ENCODE measurements around the gene COPB2. TPM values are rescaled to one million over a fixed set of nuclear protein-coding genes. Genes with fewer than 3 reads are reported as not detected.

COPB2 gene
- polyA plus RNA-seq (2012; rRNA removed): 69.7 and 98.7 TPM in 2 replicates
- 87.4 and 92.9 TPM in 2 replicates for polyA plus RNA-seq (2012; cell fraction: cytosol; rRNA removed)
- 42.1 and 104 TPM in 2 replicates for polyA plus RNA-seq (2012; cell fraction: nucleus; rRNA removed)

DNA sequence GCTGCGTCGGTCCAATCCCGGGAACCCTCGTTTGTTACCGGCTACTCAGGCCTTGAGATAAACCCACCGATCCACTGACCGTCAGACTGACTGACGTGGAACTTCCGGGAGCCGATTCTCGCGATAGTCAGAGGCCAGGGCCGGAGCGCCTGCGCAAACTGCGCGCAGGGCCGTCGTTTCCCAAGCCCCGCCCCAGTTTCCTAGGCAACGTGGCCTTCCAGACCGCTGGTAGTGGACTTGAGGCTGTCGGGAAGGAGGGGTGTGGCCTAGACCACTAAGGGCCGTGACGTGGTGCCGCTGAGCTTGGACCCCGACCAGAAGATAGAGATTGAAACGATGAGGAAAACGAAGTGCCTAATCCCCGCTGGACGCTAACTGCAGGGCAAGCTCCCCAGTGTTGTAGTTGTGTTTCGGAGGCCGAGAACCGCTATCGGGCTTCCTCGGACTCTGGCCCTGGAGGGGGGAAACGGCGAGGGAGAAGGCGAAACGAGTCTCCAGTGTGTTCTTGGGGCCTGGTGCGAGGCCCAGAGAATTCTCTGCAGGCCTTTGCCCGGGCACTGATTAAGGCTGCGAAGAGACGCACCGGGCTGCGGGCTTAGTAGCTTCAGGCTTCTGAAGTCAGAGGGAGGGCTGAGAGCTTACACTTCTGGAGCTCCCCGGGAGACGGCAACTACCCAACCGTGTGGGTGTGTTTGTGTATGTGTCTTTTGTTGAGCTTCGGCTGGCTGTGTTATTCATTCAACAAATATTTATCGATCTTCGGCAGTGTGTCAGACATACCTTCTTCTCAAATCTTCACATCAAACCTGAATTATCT lies at the start of gene COPB2:
Gene COPB2 (minus strand): TSS at position 96 of the 817 bp plus-strand sequence. CDS start 97 bp downstream, outside the sequence.
- H4K20me1 ChIP-seq (ENCODE audit: insufficient read depth): peaks cover 35% of the 10 kb centered on the region
- no peaks in the 10 kb centered on the region for H3K9me2 ChIP-seq
- H2AFZ ChIP-seq (ENCODE audit: low read depth): peak within 1 kb of the TSS; percentile 80
- H3K27ac ChIP-seq (ENCODE audit: low read depth in 2 of 2, low read length in 1 of 2): peak within 1 kb of the TSS; percentile 97 to 98
- H3K4me3 ChIP-seq (ENCODE audit: low read depth in 2 of 2, low read length in 1 of 2): peak within 1 kb of the TSS; percentile 86 to 98
- no peaks in the 10 kb centered on the region for H3K27me3 ChIP-seq (ENCODE audit: insufficient read depth)
- ChIA-PET CTCF (interaction anchor here (0.9 to 4.7 kb wide), 5 partner anchors 14 to 547 kb away, joined by 3 to 21 read pairs (median 4); no protein-coding TSS in a partner anchor), POLR2A (interaction anchor here (1.1 to 1.4 kb wide), 2 partner anchors 145 to 151 kb away, joined by 3 to 4 read pairs; no protein-coding TSS in a partner anchor)
- H3K9me3 ChIP-seq: no peaks in the 10 kb centered on the region
- H3K79me2 ChIP-seq (ENCODE audit: insufficient read depth): peaks cover 68% of the 10 kb centered on the region
- H3K36me3 ChIP-seq (replicated peaks in 1 of 2; ENCODE audit: control insufficient read depth in 1 of 2, insufficient read depth in 2 of 2, low read length in 1 of 2): peaks cover 3 to 8% of the 10 kb centered on the region in 2 experiments
- under 1% methylated on average over 24 of the region's 52 CpGs for WGBS (ENCODE audit: low lambda C conversion rate)
- H3K4me2 ChIP-seq: peak within 1 kb of the TSS; percentile 79
- peaks cover 8% of the 10 kb centered on the region for H3F3A ChIP-seq (replicated peaks; ENCODE audit: insufficient read depth)
- DNase-seq: peak; percentile 94
- H3K4me1 ChIP-seq (ENCODE audit: control insufficient read depth in 1 of 2, insufficient read depth in 2 of 2, low read depth in 1 of 2, low read length in 1 of 2): peaks cover 13 to 15% of the 10 kb centered on the region in 2 experiments; a peak in 3 of 4 replicates
- peak within 1 kb of the TSS; percentile 96 for H3K9ac ChIP-seq
- no peak for TF ChIP-seq RFX5 (IDR thresholded peaks at IDR 0.05; ENCODE audit: low read length)
- no peak for TF ChIP-seq CTCF (IDR thresholded peaks at IDR 0.05)
- TF ChIP-seq, protein P1, sequence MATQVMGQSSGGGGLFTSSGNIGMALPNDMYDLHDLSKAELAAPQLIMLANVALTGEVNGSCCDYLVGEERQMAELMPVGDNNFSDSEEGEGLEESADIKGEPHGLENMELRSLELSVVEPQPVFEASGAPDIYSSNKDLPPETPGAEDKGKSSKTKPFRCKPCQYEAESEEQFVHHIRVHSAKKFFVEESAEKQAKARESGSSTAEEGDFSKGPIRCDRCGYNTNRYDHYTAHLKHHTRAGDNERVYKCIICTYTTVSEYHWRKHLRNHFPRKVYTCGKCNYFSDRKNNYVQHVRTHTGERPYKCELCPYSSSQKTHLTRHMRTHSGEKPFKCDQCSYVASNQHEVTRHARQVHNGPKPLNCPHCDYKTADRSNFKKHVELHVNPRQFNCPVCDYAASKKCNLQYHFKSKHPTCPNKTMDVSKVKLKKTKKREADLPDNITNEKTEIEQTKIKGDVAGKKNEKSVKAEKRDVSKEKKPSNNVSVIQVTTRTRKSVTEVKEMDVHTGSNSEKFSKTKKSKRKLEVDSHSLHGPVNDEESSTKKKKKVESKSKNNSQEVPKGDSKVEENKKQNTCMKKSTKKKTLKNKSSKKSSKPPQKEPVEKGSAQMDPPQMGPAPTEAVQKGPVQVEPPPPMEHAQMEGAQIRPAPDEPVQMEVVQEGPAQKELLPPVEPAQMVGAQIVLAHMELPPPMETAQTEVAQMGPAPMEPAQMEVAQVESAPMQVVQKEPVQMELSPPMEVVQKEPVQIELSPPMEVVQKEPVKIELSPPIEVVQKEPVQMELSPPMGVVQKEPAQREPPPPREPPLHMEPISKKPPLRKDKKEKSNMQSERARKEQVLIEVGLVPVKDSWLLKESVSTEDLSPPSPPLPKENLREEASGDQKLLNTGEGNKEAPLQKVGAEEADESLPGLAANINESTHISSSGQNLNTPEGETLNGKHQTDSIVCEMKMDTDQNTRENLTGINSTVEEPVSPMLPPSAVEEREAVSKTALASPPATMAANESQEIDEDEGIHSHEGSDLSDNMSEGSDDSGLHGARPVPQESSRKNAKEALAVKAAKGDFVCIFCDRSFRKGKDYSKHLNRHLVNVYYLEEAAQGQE (IDR thresholded peaks at IDR 0.05; ENCODE audit: low read depth, low read length): 0 out of 2 replicates have a peak, but pooled peaks have one; percentile 20
- TF ChIP-seq PBX3 (IDR thresholded peaks at IDR 0.05): peak; percentile 52; the same call in 1 of the 2 replicates
- TF ChIP-seq MXI1 (IDR thresholded peaks at IDR 0.05; ENCODE audit: low read depth, low read length): peak; percentile 78
- TF ChIP-seq NFIC (IDR thresholded peaks at IDR 0.05; ENCODE audit: borderline replicate concordance): peak; percentile 46; the same call in 1 of the 2 replicates
- TF ChIP-seq ELF1 (IDR thresholded peaks at IDR 0.05): peak; percentile 90
- TF ChIP-seq SIN3A (IDR thresholded peaks at IDR 0.05; ENCODE audit: borderline replicate concordance, low read depth, low read length): peak; percentile 89
- TF ChIP-seq, protein P2, sequence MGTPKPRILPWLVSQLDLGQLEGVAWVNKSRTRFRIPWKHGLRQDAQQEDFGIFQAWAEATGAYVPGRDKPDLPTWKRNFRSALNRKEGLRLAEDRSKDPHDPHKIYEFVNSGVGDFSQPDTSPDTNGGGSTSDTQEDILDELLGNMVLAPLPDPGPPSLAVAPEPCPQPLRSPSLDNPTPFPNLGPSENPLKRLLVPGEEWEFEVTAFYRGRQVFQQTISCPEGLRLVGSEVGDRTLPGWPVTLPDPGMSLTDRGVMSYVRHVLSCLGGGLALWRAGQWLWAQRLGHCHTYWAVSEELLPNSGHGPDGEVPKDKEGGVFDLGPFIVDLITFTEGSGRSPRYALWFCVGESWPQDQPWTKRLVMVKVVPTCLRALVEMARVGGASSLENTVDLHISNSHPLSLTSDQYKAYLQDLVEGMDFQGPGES (IDR thresholded peaks at IDR 0.05; ENCODE audit: low read depth, low read length): no peak
- TF ChIP-seq GATA2 (CRISPR knock-in tag; IDR thresholded peaks at IDR 0.05): peak; percentile 36; the same call in 1 of the 2 replicates
- no peak for TF ChIP-seq FOXM1 (IDR thresholded peaks at IDR 0.05; ENCODE audit: low read depth)
- peak; percentile 100 for TF ChIP-seq CHD2 (IDR thresholded peaks at IDR 0.05; ENCODE audit: low read length, partially characterized antibody)
- no peak for TF ChIP-seq RAD21 (IDR thresholded peaks at IDR 0.05; ENCODE audit: low read length)
- TF ChIP-seq SMC3 (IDR thresholded peaks at IDR 0.05; ENCODE audit: low read depth, low read length): 0 out of 2 replicates have a peak, but pooled peaks have one; percentile 7
- TF ChIP-seq NRF1 (IDR thresholded peaks at IDR 0.05; ENCODE audit: low read depth, low read length): peak; percentile 87
- no peak; the same call in none of the 2 replicates for TF ChIP-seq MAX (IDR thresholded peaks at IDR 0.05; ENCODE audit: low read depth)
- TF ChIP-seq POLR2AphosphoS5 (IDR thresholded peaks at IDR 0.05; ENCODE audit: low read depth, low read length): peak; percentile 92
- TF ChIP-seq TAF1 (IDR thresholded peaks at IDR 0.05; ENCODE audit: borderline replicate concordance, low read depth, low read length): peak; percentile 84; the same call in 1 of the 2 replicates
- TF ChIP-seq, protein P3, sequence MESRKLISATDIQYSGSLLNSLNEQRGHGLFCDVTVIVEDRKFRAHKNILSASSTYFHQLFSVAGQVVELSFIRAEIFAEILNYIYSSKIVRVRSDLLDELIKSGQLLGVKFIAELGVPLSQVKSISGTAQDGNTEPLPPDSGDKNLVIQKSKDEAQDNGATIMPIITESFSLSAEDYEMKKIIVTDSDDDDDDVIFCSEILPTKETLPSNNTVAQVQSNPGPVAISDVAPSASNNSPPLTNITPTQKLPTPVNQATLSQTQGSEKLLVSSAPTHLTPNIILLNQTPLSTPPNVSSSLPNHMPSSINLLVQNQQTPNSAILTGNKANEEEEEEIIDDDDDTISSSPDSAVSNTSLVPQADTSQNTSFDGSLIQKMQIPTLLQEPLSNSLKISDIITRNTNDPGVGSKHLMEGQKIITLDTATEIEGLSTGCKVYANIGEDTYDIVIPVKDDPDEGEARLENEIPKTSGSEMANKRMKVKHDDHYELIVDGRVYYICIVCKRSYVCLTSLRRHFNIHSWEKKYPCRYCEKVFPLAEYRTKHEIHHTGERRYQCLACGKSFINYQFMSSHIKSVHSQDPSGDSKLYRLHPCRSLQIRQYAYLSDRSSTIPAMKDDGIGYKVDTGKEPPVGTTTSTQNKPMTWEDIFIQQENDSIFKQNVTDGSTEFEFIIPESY (IDR thresholded peaks at IDR 0.05; ENCODE audit: borderline replicate concordance, low read depth): peak; percentile 98
- peak; percentile 65 for TF ChIP-seq GABPA (IDR thresholded peaks at IDR 0.05; ENCODE audit: low read depth)
- TF ChIP-seq FOSL2 (IDR thresholded peaks at IDR 0.05; ENCODE audit: borderline replicate concordance, low read depth): no peak

All from SK-N-SH (cell line).